Astrocyte (in vitro differentiated cells and primary cell): Measurements from ENCODE around the gene KHSRP. TPM values are rescaled to one million over a fixed set of nuclear protein-coding genes. Genes with fewer than 3 reads are reported as not detected.

Source experiments
- DNase-seq: peaks from one replicate; pipeline ENCODE4 v3.0.0-alpha.2; 2010; ENCODE audit warnings: low read depth
- FAIRE-seq: peaks from 2 replicates; lab custom pipeline; 2011; peaks lifted over from hg19 to GRCh38; lab: Jason Lieb, UNC
- H2AFZ ChIP-seq: 2 replicates; pipeline ENCODE4 v1.6.0; 2012; ENCODE audit warnings: low read depth, low read length, inconsistent platforms
- H3K27ac ChIP-seq: 2 replicates; pipeline ENCODE4 v1.5.1; 2011; ENCODE audit warnings: low read depth, low read length, inconsistent platforms
- H3K27me3 ChIP-seq: 2 replicates; pipeline ENCODE4 v1.6.0; 2011; ENCODE audit warnings: low read length, inconsistent platforms; ENCODE audit not compliant: insufficient read depth
- H3K36me3 ChIP-seq: 2 replicates; pipeline ENCODE4 v1.5.1; 2011; ENCODE audit warnings: low read length, inconsistent platforms; ENCODE audit not compliant: insufficient read depth
- H3K4me1 ChIP-seq: 2 replicates; pipeline ENCODE4 v1.5.1; 2011; ENCODE audit warnings: low read length, inconsistent platforms; ENCODE audit not compliant: insufficient read depth
- H3K4me2 ChIP-seq: 2 replicates; pipeline ENCODE4 v1.6.0; 2012; ENCODE audit warnings: low read length, inconsistent platforms
- H3K4me3 ChIP-seq: 2 replicates; pipeline ENCODE4 v1.5.1; 2011; ENCODE audit warnings: low read depth, mild to moderate bottlenecking, low read length, inconsistent platforms; ENCODE audit not compliant: insufficient read depth
- H3K79me2 ChIP-seq: 2 replicates; pipeline ENCODE4 v1.6.0; 2012; ENCODE audit warnings: mild to moderate bottlenecking, low read length, inconsistent platforms; ENCODE audit not compliant: insufficient read depth
- H3K9ac ChIP-seq: 2 replicates; pipeline ENCODE4 v1.6.0; 2012; ENCODE audit warnings: mild to moderate bottlenecking, low read length, inconsistent platforms
- H3K9me3 ChIP-seq: 2 replicates; pipeline ENCODE4 v1.5.1; 2012; ENCODE audit warnings: low read depth, mild to moderate bottlenecking, low read length, inconsistent platforms; ENCODE audit not compliant: insufficient read depth
- H4K20me1 ChIP-seq: 2 replicates; pipeline ENCODE4 v1.6.0; 2012; ENCODE audit warnings: low read length, inconsistent platforms; ENCODE audit not compliant: insufficient read depth
- H3K27ac Mint-ChIP-seq: one replicate; pipeline ENCODE4 v1.8.0; 2021; ENCODE audit warnings: mild to moderate bottlenecking, mixed read lengths; ENCODE audit not compliant: unreplicated experiment
- H3K27me3 Mint-ChIP-seq: one replicate; pipeline ENCODE4 v1.8.0; 2021; ENCODE audit warnings: low read depth, mixed read lengths; ENCODE audit not compliant: unreplicated experiment
- H3K36me3 Mint-ChIP-seq: one replicate; pipeline ENCODE4 v1.8.0; 2021; ENCODE audit warnings: low read depth, mixed read lengths; ENCODE audit not compliant: unreplicated experiment
- H3K4me1 Mint-ChIP-seq: one replicate; pipeline ENCODE4 v1.8.0; 2021; ENCODE audit warnings: low read depth, mixed read lengths; ENCODE audit not compliant: unreplicated experiment
- H3K4me3 Mint-ChIP-seq: one replicate; pipeline ENCODE4 v1.8.0; 2021; ENCODE audit warnings: mild to moderate bottlenecking, moderate library complexity, mixed read lengths; ENCODE audit not compliant: unreplicated experiment
- H3K9me3 Mint-ChIP-seq: one replicate; pipeline ENCODE4 v1.8.0; 2021; ENCODE audit warnings: mild to moderate bottlenecking, mixed read lengths; ENCODE audit not compliant: unreplicated experiment
- EZH2 ChIP-seq: IDR thresholded peaks from 2 replicates; pipeline ENCODE4 v1.6.1; 2012; ENCODE audit warnings: mild to moderate bottlenecking, low read length, inconsistent platforms; ENCODE audit not compliant: insufficient read depth
- total RNA-seq: library from RNA; stranded (reverse); gene quantifications from 2 replicates; pipeline ENCODE4 v1.2.1, GENCODE V29; 2021
- TF ChIP-seq, protein P1 (sequence below): IDR thresholded peaks from 2 replicates; pipeline ENCODE4 v1.5.1; 2011; ENCODE audit warnings: low read depth, mild to moderate bottlenecking, inconsistent platforms, low read length, moderate library complexity; ENCODE audit not compliant: insufficient read depth

The KHSRP gene
- total RNA-seq, 1 donor from 2014 or later = 297 TPM

- H3K36me3 ChIP-seq = peaks cover 17% of the 10 kb centered on the region
- H3K4me2 ChIP-seq = peak overlapping the region; percentile 1
- no peak overlapping the region for H3K9ac ChIP-seq
- peaks cover 40% of the 10 kb centered on the region for H3K79me2 ChIP-seq
- Mint-ChIP-seq H3K4me3 (peak overlapping the region; percentile 81), H3K36me3 (peaks cover 6% of the 10 kb centered on the region), H3K27ac (peak overlapping the region; percentile 59), H3K27me3 (no peaks in the 10 kb centered on the region), H3K9me3 (peaks cover 3% of the 10 kb centered on the region), H3K4me1 (peaks cover 10% of the 10 kb centered on the region)
- peak; percentile 97 for FAIRE-seq
- H4K20me1 ChIP-seq = peaks cover 40% of the 10 kb centered on the region
- no peaks in the 10 kb centered on the region for H3K27me3 ChIP-seq
- DNase-seq = peak; percentile 100
- peaks cover 11% of the 10 kb centered on the region for H3K4me1 ChIP-seq
- peak overlapping the region; percentile 75 for H2AFZ ChIP-seq
- H3K27ac ChIP-seq = peak overlapping the region; percentile 51
- H3K4me3 ChIP-seq = no peak overlapping the region
- TF ChIP-seq, protein P1, sequence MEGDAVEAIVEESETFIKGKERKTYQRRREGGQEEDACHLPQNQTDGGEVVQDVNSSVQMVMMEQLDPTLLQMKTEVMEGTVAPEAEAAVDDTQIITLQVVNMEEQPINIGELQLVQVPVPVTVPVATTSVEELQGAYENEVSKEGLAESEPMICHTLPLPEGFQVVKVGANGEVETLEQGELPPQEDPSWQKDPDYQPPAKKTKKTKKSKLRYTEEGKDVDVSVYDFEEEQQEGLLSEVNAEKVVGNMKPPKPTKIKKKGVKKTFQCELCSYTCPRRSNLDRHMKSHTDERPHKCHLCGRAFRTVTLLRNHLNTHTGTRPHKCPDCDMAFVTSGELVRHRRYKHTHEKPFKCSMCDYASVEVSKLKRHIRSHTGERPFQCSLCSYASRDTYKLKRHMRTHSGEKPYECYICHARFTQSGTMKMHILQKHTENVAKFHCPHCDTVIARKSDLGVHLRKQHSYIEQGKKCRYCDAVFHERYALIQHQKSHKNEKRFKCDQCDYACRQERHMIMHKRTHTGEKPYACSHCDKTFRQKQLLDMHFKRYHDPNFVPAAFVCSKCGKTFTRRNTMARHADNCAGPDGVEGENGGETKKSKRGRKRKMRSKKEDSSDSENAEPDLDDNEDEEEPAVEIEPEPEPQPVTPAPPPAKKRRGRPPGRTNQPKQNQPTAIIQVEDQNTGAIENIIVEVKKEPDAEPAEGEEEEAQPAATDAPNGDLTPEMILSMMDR = no peak
- TF ChIP-seq EZH2 = no peak
- peaks cover 4% of the 10 kb centered on the region for H3K9me3 ChIP-seq
Observed at GRCh38 chr19:6424939-6425731, 524 bp upstream of the KHSRP start.

- no peak for FAIRE-seq
- peaks cover 55% of the 10 kb centered on the region for H4K20me1 ChIP-seq
Observed at GRCh38 chr19:6423499-6424194, 964 bp downstream of the KHSRP start.

More at GRCh38 chr19:6423499-6424194, 964 bp downstream of the KHSRP start:
- Histone ChIP-seq H3K4me2 (peak overlapping the region; percentile 99), H3K4me3 (peak overlapping the region; percentile 94), H2AFZ (peak overlapping the region; percentile 6), H3K4me1 (peaks cover 11% of the 10 kb centered on the region), H3K27me3 (no peaks in the 10 kb centered on the region), H3K9ac (peak overlapping the region; percentile 97), H3K9me3 (peaks cover 4% of the 10 kb centered on the region), H3K36me3 (peaks cover 26% of the 10 kb centered on the region), H3K27ac (peak overlapping the region; percentile 51), H3K79me2 (peaks cover 55% of the 10 kb centered on the region)
- peaks cover 10% of the 10 kb centered on the region for H3K4me1 Mint-ChIP-seq
- H3K27me3 Mint-ChIP-seq = no peaks in the 10 kb centered on the region
- peaks cover 6% of the 10 kb centered on the region for H3K36me3 Mint-ChIP-seq
- H3K9me3 Mint-ChIP-seq = peaks cover 3% of the 10 kb centered on the region
- H3K4me3 Mint-ChIP-seq = peak overlapping the region; percentile 95
- no peak for TF ChIP-seq EZH2
- TF ChIP-seq, protein P1 = no peak
- DNase-seq = peak; percentile 25
- H3K27ac Mint-ChIP-seq = peak overlapping the region; percentile 90
